SU-DHL-6 (cell line): ENCODE data around the gene DCTN3.

ENCODE experiments used
- CTCF ChIP-seq: fragments of 200-600 bp; sonication (generic); IDR thresholded peaks from one replicate; pipeline ENCODE4 v1.5.1; 2017; ENCODE audit warnings: antibody characterized with exemption, mild to moderate bottlenecking, low read length, moderate library complexity; ENCODE audit not compliant: insufficient read depth, poor library complexity, severe bottlenecking
- EZH2phosphoT487 ChIP-seq: fragments of 200-600 bp; sonication (generic), shearing (Covaris generic); conservative IDR thresholded peaks from 2 replicates; pipeline ENCODE4 v1.6.1; 2018; ENCODE audit warnings: mild to moderate bottlenecking, antibody characterized with exemption, low read length, moderate library complexity, mixed read lengths

- TF ChIP-seq EZH2phosphoT487, result no peak
- peak; percentile 100 for TF ChIP-seq CTCF
Measured at GRCh38 chr9:34664281-34665066, 44.2 kb upstream of the DCTN3 start.
